OCI-LY1 (cell line): ENCODE data around the gene DYNAP.

ENCODE experiments used
- EZH2 ChIP-seq: fragments of 200-600 bp; sonication (generic), shearing (Covaris generic); IDR thresholded peaks from 2 replicates; pipeline ENCODE4 v1.8.0; 2017; ENCODE audit warnings: borderline replicate concordance, mixed run types, mild to moderate bottlenecking, antibody characterized with exemption, low read length, moderate library complexity, mixed read lengths
- TF ChIP-seq, protein P1 (sequence below): fragments of 200-600 bp; sonication (generic), shearing (Covaris generic); IDR thresholded peaks from 2 replicates; pipeline ENCODE4 v1.5.1; 2017; ENCODE audit warnings: mild to moderate bottlenecking, antibody characterized with exemption, low read length, moderate library complexity, mixed read lengths

DNA sequence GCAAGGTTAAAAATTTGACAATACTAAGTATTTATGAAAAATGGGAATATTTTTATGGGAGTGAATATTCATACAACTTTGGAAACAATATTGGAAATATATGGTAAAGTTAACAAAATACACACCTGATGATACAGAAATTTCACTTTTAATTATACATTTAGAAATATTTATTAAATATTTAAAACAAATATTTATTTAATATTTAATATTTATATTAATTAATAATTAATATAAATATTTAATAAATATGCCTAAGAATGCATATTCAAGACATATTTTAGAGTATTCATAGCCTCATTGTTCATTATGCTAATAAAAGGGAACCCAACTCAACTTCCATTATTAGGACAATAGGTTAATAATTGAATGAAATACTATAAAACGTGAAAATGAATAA is 7.0 kb upstream of the DYNAP start:
- TF ChIP-seq, protein P1, sequence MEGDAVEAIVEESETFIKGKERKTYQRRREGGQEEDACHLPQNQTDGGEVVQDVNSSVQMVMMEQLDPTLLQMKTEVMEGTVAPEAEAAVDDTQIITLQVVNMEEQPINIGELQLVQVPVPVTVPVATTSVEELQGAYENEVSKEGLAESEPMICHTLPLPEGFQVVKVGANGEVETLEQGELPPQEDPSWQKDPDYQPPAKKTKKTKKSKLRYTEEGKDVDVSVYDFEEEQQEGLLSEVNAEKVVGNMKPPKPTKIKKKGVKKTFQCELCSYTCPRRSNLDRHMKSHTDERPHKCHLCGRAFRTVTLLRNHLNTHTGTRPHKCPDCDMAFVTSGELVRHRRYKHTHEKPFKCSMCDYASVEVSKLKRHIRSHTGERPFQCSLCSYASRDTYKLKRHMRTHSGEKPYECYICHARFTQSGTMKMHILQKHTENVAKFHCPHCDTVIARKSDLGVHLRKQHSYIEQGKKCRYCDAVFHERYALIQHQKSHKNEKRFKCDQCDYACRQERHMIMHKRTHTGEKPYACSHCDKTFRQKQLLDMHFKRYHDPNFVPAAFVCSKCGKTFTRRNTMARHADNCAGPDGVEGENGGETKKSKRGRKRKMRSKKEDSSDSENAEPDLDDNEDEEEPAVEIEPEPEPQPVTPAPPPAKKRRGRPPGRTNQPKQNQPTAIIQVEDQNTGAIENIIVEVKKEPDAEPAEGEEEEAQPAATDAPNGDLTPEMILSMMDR = no peak
- TF ChIP-seq EZH2 = no peak
